Esophagus mucosa (tissue), 1 donor: ENCODE results near the gene OR4D1. TPM values are rescaled to one million over a fixed set of nuclear protein-coding genes. Genes with fewer than 3 reads are reported as not detected.
A peak's percentile ranks its signal among the peaks of the same experiment; 100 is the strongest.
"Not testable (repeated sequence)": the region's sequence is repeated elsewhere in the genome, so short reads cannot be mapped to it uniquely, and the experiment has no call there.

Experiments used
- ATAC-seq: fragments of 200-7000 bp; cut with Tn5 transposase; one replicate; pipeline ENCODE4 v1.9.1; 2020
- total RNA-seq: library from RNA; stranded (reverse); gene quantifications from one replicate; pipeline ENCODE4 v1.2.4, GENCODE V29; 2023
- donor health status: DM: yes; HTN: yes; CAD: no.

Gene OR4D1
- total RNA-seq = not detected

- no peak for ATAC-seq
Observed at GRCh38 chr17:58147930-58148434, at the start of gene OR4D1. Gene OR4D1 (plus strand): TSS chr17:58148384. CDS start chr17:58155154, 6,770 bp downstream.

- ATAC-seq = no peak
Observed at GRCh38 chr17:58100506-58100905, 47.7 kb upstream of the OR4D1 start.

GRCh38 chr17:58101898-58102297 is 46.3 kb upstream of the OR4D1 start:
- ATAC-seq = not testable (repeated sequence)

GRCh38 chr17:58105093-58105492 is 43.1 kb upstream of the OR4D1 start:
- ATAC-seq = no peak

- no peak for ATAC-seq
Observed at GRCh38 chr17:58107306-58107705, 40.9 kb upstream of the OR4D1 start.

- no peak for ATAC-seq
Observed at GRCh38 chr17:58109197-58109596, 39.0 kb upstream of the OR4D1 start.

GRCh38 chr17:58110012-58110411 is 38.2 kb upstream of the OR4D1 start:
- no peak for ATAC-seq

- no peak for ATAC-seq
Observed at GRCh38 chr17:58111676-58112075, 36.5 kb upstream of the OR4D1 start.

- ATAC-seq = peak; percentile 89
Observed at GRCh38 chr17:58112970-58113631, 35.1 kb upstream of the OR4D1 start.

GRCh38 chr17:58113947-58114346 is 34.2 kb upstream of the OR4D1 start:
- no peak for ATAC-seq

- no peak for ATAC-seq
Observed at GRCh38 chr17:58117382-58117781, 30.8 kb upstream of the OR4D1 start.

GRCh38 chr17:58119491-58119890 is 28.7 kb upstream of the OR4D1 start:
- ATAC-seq = no peak

GRCh38 chr17:58120195-58120822 is 27.9 kb upstream of the OR4D1 start:
- peak; percentile 76 for ATAC-seq

GRCh38 chr17:58121925-58122324 is 26.3 kb upstream of the OR4D1 start:
- ATAC-seq = no peak

GRCh38 chr17:58127846-58128245 is 20.3 kb upstream of the OR4D1 start:
- no peak for ATAC-seq

GRCh38 chr17:58132697-58133096 is 15.5 kb upstream of the OR4D1 start:
- not testable (repeated sequence) for ATAC-seq

GRCh38 chr17:58136669-58137279 is 11.4 kb upstream of the OR4D1 start:
- ATAC-seq = peak; percentile 33

- no peak for ATAC-seq
Observed at GRCh38 chr17:58141505-58141904, 6.7 kb upstream of the OR4D1 start.

GRCh38 chr17:58143335-58143734 is 4.8 kb upstream of the OR4D1 start:
- not testable (repeated sequence) for ATAC-seq

GRCh38 chr17:58144801-58145200 is 3.4 kb upstream of the OR4D1 start:
- no peak for ATAC-seq

GRCh38 chr17:58148609-58149008 is 425 bp downstream of the OR4D1 start:
- ATAC-seq = no peak

- no peak for ATAC-seq
Observed at GRCh38 chr17:58150394-58150793, 2.2 kb downstream of the OR4D1 start.

- ATAC-seq = no peak
Observed at GRCh38 chr17:58153046-58153445, 4.9 kb downstream of the OR4D1 start.

- no peak for ATAC-seq
Observed at GRCh38 chr17:58153671-58154070, 5.5 kb downstream of the OR4D1 start.
